CD14-positive monocyte (primary cell): Measurements from ENCODE around the gene DYNLT1. TPM values are rescaled to one million over a fixed set of nuclear protein-coding genes. Genes with fewer than 3 reads are reported as not detected.

Source experiments
- DNase-seq, 3 donors: peaks; one replicate each; pipeline ENCODE4 v3.0.0-alpha.2; 2011 to 2022
- H2AFZ ChIP-seq: 2 replicates; pipeline ENCODE4 v1.6.0; 2012; ENCODE audit warnings: mild to moderate bottlenecking, low read depth, low read length, inconsistent platforms; ENCODE audit not compliant: insufficient read depth, poor library complexity, severe bottlenecking
- H3K27ac ChIP-seq, 2 donors: 1 replicate in 1 of 2; 2 replicates in 1 of 2; pipeline ENCODE4 v1.5.1; 2012 to 2013; ENCODE audit warnings: low read length in 2 of 2, control low read depth in 1 of 2, inconsistent platforms in 1 of 2, low read depth in 1 of 2, mild to moderate bottlenecking in 1 of 2
- H3K27me3 ChIP-seq, 2 donors: one replicate each; pipeline versions ENCODE4 v1.6.0 to v1.6.1; 2011 to 2013; ENCODE audit warnings: low read length in 2 of 2; ENCODE audit not compliant: control insufficient read depth in 2 of 2, insufficient read depth in 2 of 2
- H3K36me3 ChIP-seq, 2 donors: replicated peaks in 1 of 2; 1 replicate in 1 of 2; 2 replicates in 1 of 2; pipeline versions ENCODE4 v1.5.1 to v1.6.1; 2012 to 2013; ENCODE audit warnings: low read length in 2 of 2, control low read depth in 1 of 2, inconsistent platforms in 1 of 2, mild to moderate bottlenecking in 1 of 2; ENCODE audit not compliant: insufficient read depth in 2 of 2, control insufficient read depth in 1 of 2
- H3K4me1 ChIP-seq, 2 donors: 1 replicate in 1 of 2; 2 replicates in 1 of 2; pipeline versions ENCODE4 v1.5.1 to v1.6.1; 2012 to 2013; ENCODE audit warnings: low read length in 2 of 2, control low read depth in 1 of 2, inconsistent platforms in 1 of 2, mild to moderate bottlenecking in 1 of 2, moderate library complexity in 1 of 2; ENCODE audit not compliant: insufficient read depth in 2 of 2, control insufficient read depth in 1 of 2
- H3K4me2 ChIP-seq: replicated peaks from 2 replicates; pipeline ENCODE3; 2012; ENCODE audit warnings: low read length, moderate library complexity, mild to moderate bottlenecking; ENCODE audit not compliant: poor library complexity, severe bottlenecking; ENCODE audit errors: extremely low read depth
- H3K4me3 ChIP-seq, 3 experiments: fragments of 200-600 bp in 1 of 3; sonication (generic) in 1 of 3; replicated peaks in 1 of 3; 1 replicate in 2 of 3; 2 replicates in 1 of 3; pipeline ENCODE4 v1.5.1; 2011 to 2013; ENCODE audit warnings: low read length in 3 of 3, mild to moderate bottlenecking in 3 of 3, control low read depth in 2 of 3, low read depth in 2 of 3, inconsistent platforms in 1 of 3, moderate library complexity in 1 of 3
- H3K79me2 ChIP-seq: 2 replicates; pipeline ENCODE4 v1.6.0; 2012; ENCODE audit warnings: mild to moderate bottlenecking, control low read depth, inconsistent platforms, low read length, moderate library complexity; ENCODE audit not compliant: insufficient read depth
- H3K9ac ChIP-seq: 2 replicates; pipeline ENCODE4 v1.6.0; 2017; ENCODE audit warnings: low read length, mild to moderate bottlenecking; ENCODE audit not compliant: insufficient read depth, poor library complexity, severe bottlenecking
- H3K9me3 ChIP-seq, 2 donors: replicated peaks in 1 of 2; 1 replicate in 1 of 2; 2 replicates in 1 of 2; pipeline versions ENCODE4 v1.5.1 to v1.6.1; 2012 to 2013; ENCODE audit warnings: low read length in 2 of 2, control low read depth in 1 of 2; ENCODE audit not compliant: control insufficient read depth in 1 of 2, insufficient read depth in 1 of 2
- H4K20me1 ChIP-seq: 2 replicates; pipeline ENCODE4 v1.6.0; 2012; ENCODE audit warnings: mild to moderate bottlenecking, low read length, control low read depth, moderate library complexity; ENCODE audit not compliant: insufficient read depth
- H3K27ac Mint-ChIP-seq, 7 donors: one replicate each; pipeline ENCODE4 v1.8.0; 2020; ENCODE audit warnings: mild to moderate bottlenecking in 7 of 7, mixed read lengths in 7 of 7, moderate library complexity in 6 of 7, inconsistent platforms in 2 of 7
- H3K27me3 Mint-ChIP-seq, 3 donors: one replicate each; pipeline ENCODE4 v1.8.0; 2021 to 2022; ENCODE audit warnings: low read depth in 3 of 3, mild to moderate bottlenecking in 3 of 3, mixed read lengths in 3 of 3, moderate library complexity in 3 of 3, inconsistent platforms in 1 of 3
- H3K36me3 Mint-ChIP-seq, 2 donors: one replicate each; pipeline ENCODE4 v1.8.0; 2020; ENCODE audit warnings: mixed read lengths in 2 of 2, inconsistent platforms in 1 of 2, mild to moderate bottlenecking in 1 of 2
- H3K4me1 Mint-ChIP-seq: one replicate; pipeline ENCODE4 v1.8.0; 2020; ENCODE audit warnings: mild to moderate bottlenecking, mixed read lengths
- H3K4me3 Mint-ChIP-seq, 2 donors: one replicate each; pipeline ENCODE4 v1.8.0; 2020; ENCODE audit warnings: mild to moderate bottlenecking in 2 of 2, mixed read lengths in 2 of 2, moderate library complexity in 1 of 2
- H3K9me3 Mint-ChIP-seq, 7 donors: one replicate each; pipeline ENCODE4 v1.8.0; 2020 to 2022; ENCODE audit warnings: mixed read lengths in 7 of 7, mild to moderate bottlenecking in 6 of 7, moderate library complexity in 6 of 7, inconsistent platforms in 2 of 7
- WGBS: methylation state at CpG from one replicate; pipeline ENCODE4 v1.1.5; 2013; ENCODE audit warnings: missing lambda C conversion rate; ENCODE audit not compliant: insufficient coverage; 5-methylcytosine and 5-hydroxymethylcytosine counted together
- intact Hi-C, 2 donors: fragments of 100-400 bp; cut with micrococcal nuclease; formaldehyde crosslinking; loops; one replicate each; pipeline versions ENCODE4 v1.15.0 to v1.15.1; 2023
- polyA plus RNA-seq, 3 donors: library from polyadenylated mRNA; depleted of rRNA in 1 of 3; unstranded in 2 of 3; stranded (reverse) in 1 of 3; fragments of 300-500 nt in 2 of 3; fragments of >200 nt in 1 of 3; fragmentation: Illumina TruSeq in 2 of 3; gene quantifications; 1 replicate in 2 of 3; 2 replicates in 1 of 3; pipeline ENCODE4 v1.2.3, GENCODE V29; 2012 to 2021
- TF ChIP-seq, protein P1 (sequence below): fragments of 200-600 bp; IDR thresholded peaks from one replicate; pipeline ENCODE4 v1.8.0; 2022; ENCODE audit warnings: antibody characterized with exemption, mild to moderate bottlenecking

Gene DYNLT1
- polyA plus RNA-seq, 3 donors = 248 to 287 (median 286) TPM

DNA sequence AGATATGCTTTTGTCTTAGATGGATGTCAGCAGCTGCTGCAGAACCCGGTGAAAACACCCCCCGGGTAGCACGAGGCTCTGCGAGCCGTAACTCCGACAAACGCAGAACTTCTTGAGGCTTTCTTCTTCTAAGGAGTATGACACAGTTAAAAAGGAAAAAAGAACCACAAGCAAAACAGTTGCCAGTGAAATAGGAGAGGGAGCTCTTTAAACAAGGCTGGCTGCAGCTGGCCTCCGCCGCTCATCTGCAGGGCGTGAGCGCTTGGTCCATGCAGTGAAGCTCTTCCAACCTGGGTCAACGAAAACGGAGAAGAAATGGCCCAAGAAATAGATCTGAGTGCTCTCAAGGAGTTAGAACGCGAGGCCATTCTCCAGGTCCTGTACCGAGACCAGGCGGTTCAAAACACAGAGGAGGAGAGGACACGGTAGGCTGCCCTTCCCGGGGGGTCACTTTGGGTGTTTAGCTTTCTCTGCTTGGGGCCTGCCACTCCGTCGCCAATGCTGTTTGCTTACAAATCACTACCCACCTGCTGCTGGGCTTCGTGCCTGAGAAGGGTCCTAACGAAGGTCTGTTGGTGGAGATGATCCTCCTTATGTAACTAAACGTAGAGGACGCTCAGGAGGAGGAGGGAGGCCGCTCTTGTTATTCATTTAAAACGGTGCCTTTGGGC is 18.5 kb upstream of the DYNLT1 start:
- no peaks in the 10 kb centered on the region for H3K36me3 ChIP-seq
- DNase-seq = no peak
- Mint-ChIP-seq H3K9me3 (no peaks in the 10 kb centered on the region), H3K27me3 (peaks cover 0 to 4% (median 3%) of the 10 kb centered on the region in 3 donors), H3K27ac (peak overlapping the region; percentile 86 to 96 (median 94)), H3K4me3 (peak overlapping the region; percentile 80 to 92), H3K4me1 (peaks cover 83% of the 10 kb centered on the region), H3K36me3 (peaks cover 12 to 14% of the 10 kb centered on the region in 2 donors)
- no peaks in the 10 kb centered on the region for H3K27me3 ChIP-seq
- intact Hi-C loops = loop anchor here in 1 of 2 donors (10.0 kb wide), 1 partner anchor 448 kb away; no protein-coding TSS in a partner anchor
- peaks cover 76 to 86% of the 10 kb centered on the region in 2 donors for H3K4me1 ChIP-seq
- peak overlapping the region; percentile 73 to 76 for H3K27ac ChIP-seq
- TF ChIP-seq, protein P1, sequence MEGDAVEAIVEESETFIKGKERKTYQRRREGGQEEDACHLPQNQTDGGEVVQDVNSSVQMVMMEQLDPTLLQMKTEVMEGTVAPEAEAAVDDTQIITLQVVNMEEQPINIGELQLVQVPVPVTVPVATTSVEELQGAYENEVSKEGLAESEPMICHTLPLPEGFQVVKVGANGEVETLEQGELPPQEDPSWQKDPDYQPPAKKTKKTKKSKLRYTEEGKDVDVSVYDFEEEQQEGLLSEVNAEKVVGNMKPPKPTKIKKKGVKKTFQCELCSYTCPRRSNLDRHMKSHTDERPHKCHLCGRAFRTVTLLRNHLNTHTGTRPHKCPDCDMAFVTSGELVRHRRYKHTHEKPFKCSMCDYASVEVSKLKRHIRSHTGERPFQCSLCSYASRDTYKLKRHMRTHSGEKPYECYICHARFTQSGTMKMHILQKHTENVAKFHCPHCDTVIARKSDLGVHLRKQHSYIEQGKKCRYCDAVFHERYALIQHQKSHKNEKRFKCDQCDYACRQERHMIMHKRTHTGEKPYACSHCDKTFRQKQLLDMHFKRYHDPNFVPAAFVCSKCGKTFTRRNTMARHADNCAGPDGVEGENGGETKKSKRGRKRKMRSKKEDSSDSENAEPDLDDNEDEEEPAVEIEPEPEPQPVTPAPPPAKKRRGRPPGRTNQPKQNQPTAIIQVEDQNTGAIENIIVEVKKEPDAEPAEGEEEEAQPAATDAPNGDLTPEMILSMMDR = no peak
- WGBS = 8% methylated on average over 16 of the region's 27 CpGs
- H3K79me2 ChIP-seq = peaks cover 20% of the 10 kb centered on the region
- peak overlapping the region; percentile 66 for H2AFZ ChIP-seq
- H3K4me3 ChIP-seq = peak overlapping the region; percentile 18 to 73 (median 21)
- no peaks in the 10 kb centered on the region for H3K9me3 ChIP-seq
- no peaks in the 10 kb centered on the region for H4K20me1 ChIP-seq
- H3K4me2 ChIP-seq = peak overlapping the region; percentile 84
- peak overlapping the region; percentile 45 for H3K9ac ChIP-seq

DNA sequence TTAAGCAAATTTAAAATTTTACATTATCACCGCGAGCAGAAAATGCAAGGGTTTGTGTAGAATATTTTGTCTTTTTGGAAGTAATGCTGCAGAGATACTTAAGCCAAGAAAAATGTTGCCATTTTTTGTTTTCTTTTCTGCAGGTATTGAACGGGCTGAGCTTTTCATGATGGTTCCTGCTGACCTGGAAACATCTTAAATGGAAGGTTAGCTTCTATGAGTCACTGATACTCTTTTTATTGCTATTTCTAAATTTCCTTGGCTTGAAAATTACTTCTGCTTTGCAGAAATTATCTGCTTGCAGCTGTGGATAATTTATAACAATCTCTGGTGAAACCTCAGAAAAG is 18.0 kb upstream of the DYNLT1 start:
- peak in 1 of 3 donors; percentile 44 for DNase-seq
- no peaks in the 10 kb centered on the region for H3K27me3 ChIP-seq
- no peaks in the 10 kb centered on the region for H3K9me3 ChIP-seq
- WGBS = no CpG with 5 or more reads among the region's 3 CpGs
- peak overlapping the region; percentile 45 for H3K9ac ChIP-seq
- H3K79me2 ChIP-seq = peaks cover 20% of the 10 kb centered on the region
- Mint-ChIP-seq H3K27ac (peak overlapping the region; percentile 86 to 96 (median 94)), H3K4me3 (peak overlapping the region; percentile 80 to 92), H3K27me3 (peaks cover 0 to 4% (median 3%) of the 10 kb centered on the region in 3 donors), H3K36me3 (peaks cover 12 to 14% of the 10 kb centered on the region in 2 donors), H3K4me1 (peaks cover 78% of the 10 kb centered on the region), H3K9me3 (no peaks in the 10 kb centered on the region)
- TF ChIP-seq, protein P1 = no peak
- intact Hi-C loops = loop anchor here in 1 of 2 donors (10.0 kb wide), 1 partner anchor 448 kb away; no protein-coding TSS in a partner anchor
- no peaks in the 10 kb centered on the region for H3K36me3 ChIP-seq
- H3K4me2 ChIP-seq = peak overlapping the region; percentile 84
- peaks cover 71 to 81% of the 10 kb centered on the region in 2 donors for H3K4me1 ChIP-seq
- no peaks in the 10 kb centered on the region for H4K20me1 ChIP-seq
- peak overlapping the region; percentile 18 to 73 (median 21) for H3K4me3 ChIP-seq
- peak overlapping the region; percentile 66 for H2AFZ ChIP-seq
- H3K27ac ChIP-seq = peak overlapping the region; percentile 73 to 76
